ENCODE measurements around the gene TRAF3IP1. TPM values are rescaled to one million over a fixed set of nuclear protein-coding genes. Genes with fewer than 3 reads are reported as not detected.
"Not testable (repeated sequence)": the region's sequence is repeated elsewhere in the genome, so short reads cannot be mapped to it uniquely, and the experiment has no call there.

The TRAF3IP1 gene
- total RNA-seq, 1 donor from 2014 or later = 13.6 TPM

- no peak for DNase-seq
- no peak for ATAC-seq (ENCODE audit: poor library complexity)
- intact Hi-C loops (cut with DNase I) = no loop called here
These were observed 70.8 kb downstream of the TRAF3IP1 start for GRCh38 chr2:238391042-238391689.

GRCh38 chr2:238396663-238397062 is 76.3 kb downstream of the TRAF3IP1 start:
- ATAC-seq (ENCODE audit: poor library complexity) = no peak
- no peak for DNase-seq
- intact Hi-C loops (cut with DNase I) = no loop called here

- intact Hi-C loops (cut with DNase I) = no loop called here
These were observed 77.0 kb downstream of the TRAF3IP1 start for GRCh38 chr2:238397356-238397755.

GRCh38 chr2:238398577-238398976 is 78.3 kb downstream of the TRAF3IP1 start:
- no peak for DNase-seq
- ATAC-seq (ENCODE audit: poor library complexity) = no peak
- intact Hi-C loops (cut with DNase I) = no loop called here

More at GRCh38 chr2:238397356-238397755, 77.0 kb downstream of the TRAF3IP1 start:
- no peak for DNase-seq
- ATAC-seq (ENCODE audit: poor library complexity) = no peak

GRCh38 chr2:238399094-238399493 is 78.8 kb downstream of the TRAF3IP1 start:
- intact Hi-C loops (cut with DNase I) = no loop called here
- no peak for DNase-seq
- no peak for ATAC-seq (ENCODE audit: poor library complexity)

- no peak for ATAC-seq (ENCODE audit: poor library complexity)
- intact Hi-C loops (cut with DNase I) = no loop called here
- DNase-seq = no peak
These were observed 81.2 kb downstream of the TRAF3IP1 start for GRCh38 chr2:238401551-238401950.

GRCh38 chr2:238403632-238404405 is 83.5 kb downstream of the TRAF3IP1 start:
- no peak for ATAC-seq (ENCODE audit: poor library complexity)
- intact Hi-C loops (cut with DNase I) = no loop called here
- no peak for DNase-seq

- DNase-seq (no peak), ATAC-seq (ENCODE audit: poor library complexity) (no peak)
- intact Hi-C loops (cut with DNase I) = no loop called here
These were observed 84.3 kb downstream of the TRAF3IP1 start for GRCh38 chr2:238404406-238405216.

- DNase-seq; intact Hi-C loops (cut with DNase I); ATAC-seq (ENCODE audit: poor library complexity): not testable (repeated sequence)
These were observed 84.9 kb downstream of the TRAF3IP1 start for GRCh38 chr2:238405217-238405555.

- intact Hi-C loops (cut with DNase I) = no loop called here
- no peak for ATAC-seq (ENCODE audit: poor library complexity)
- DNase-seq = no peak
These were observed 86.1 kb downstream of the TRAF3IP1 start for GRCh38 chr2:238406221-238406997.

GRCh38 chr2:238406998-238407285 is 86.6 kb downstream of the TRAF3IP1 start:
- no peak for ATAC-seq (ENCODE audit: poor library complexity)
- no peak for DNase-seq
- intact Hi-C loops (cut with DNase I) = no loop called here

- DNase-seq (no peak), ATAC-seq (ENCODE audit: poor library complexity) (no peak)
- intact Hi-C loops (cut with DNase I) = no loop called here
These were observed 87.2 kb downstream of the TRAF3IP1 start for GRCh38 chr2:238407566-238407965.

GRCh38 chr2:238408615-238409340 is 88.5 kb downstream of the TRAF3IP1 start:
- ATAC-seq (ENCODE audit: poor library complexity) (peak; percentile 79), DNase-seq (no peak)
- intact Hi-C loops (cut with DNase I) = no loop called here

- ATAC-seq (ENCODE audit: poor library complexity) (no peak), DNase-seq (no peak)
- intact Hi-C loops (cut with DNase I) = no loop called here
These were observed 89.3 kb downstream of the TRAF3IP1 start for GRCh38 chr2:238409341-238410199.

- DNase-seq = no peak
- intact Hi-C loops (cut with DNase I) = no loop called here
- no peak for ATAC-seq (ENCODE audit: poor library complexity)
These were observed 91.9 kb downstream of the TRAF3IP1 start for GRCh38 chr2:238412067-238412767.

GRCh38 chr2:238413368-238413767 is 93.0 kb downstream of the TRAF3IP1 start:
- intact Hi-C loops (cut with DNase I) = no loop called here
- ATAC-seq (ENCODE audit: poor library complexity) (no peak), DNase-seq (no peak)

Data from Right ventricle myocardium superior (tissue), 1 donor.